ENCODE measurements around the gene TBX18. TPM values are rescaled to one million over a fixed set of nuclear protein-coding genes. Genes with fewer than 3 reads are reported as not detected.

TBX18 gene
- total and polyA plus RNA-seq, 10 of the 15 experiments (the other 5 are each of a cell fraction or from before 2014, with no cell fraction given): 0.03 to 6.1 (median 0.17) TPM; not detected in 6

DNA sequence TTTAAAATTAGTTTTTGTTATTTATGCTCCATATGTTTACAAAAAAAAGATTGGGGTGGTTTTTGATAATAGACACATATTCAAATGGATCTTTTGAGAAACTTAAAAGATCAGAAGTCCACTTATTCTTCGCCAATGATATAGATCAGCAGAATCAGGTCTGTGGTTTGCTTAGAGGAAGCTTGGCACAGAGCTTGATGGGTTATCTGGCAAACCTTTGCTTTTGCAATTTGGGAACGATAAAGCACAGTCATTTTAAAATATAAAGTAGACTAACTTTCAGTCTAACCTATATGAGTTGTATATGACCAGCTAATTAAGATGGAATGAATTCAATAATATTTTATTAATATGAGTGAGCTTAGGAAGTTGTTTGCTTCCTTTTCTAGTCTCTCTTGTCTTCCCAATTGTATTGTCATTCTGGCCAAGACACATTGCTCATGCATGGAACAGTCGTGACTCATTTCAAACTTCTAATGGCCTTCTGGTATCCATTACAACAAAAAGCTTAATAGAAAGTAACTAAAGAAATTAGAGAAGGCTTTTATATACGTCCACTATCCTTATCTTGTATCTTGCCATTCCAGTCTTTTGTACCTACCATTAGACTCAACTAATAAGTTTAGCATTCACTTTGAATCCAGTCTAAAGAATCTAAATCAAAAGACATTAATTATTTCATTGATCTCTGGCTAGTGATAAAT, 118.7 kb downstream of the TBX18 start:
- Histone ChIP-seq H2AFZ (ENCODE audit: control insufficient read depth, low read depth, low read length) (no peak overlapping the region), H3K27me3 (replicated peaks in 1 of 2; ENCODE audit: control insufficient read depth in 2 of 2, insufficient read depth in 2 of 2, low read length in 1 of 2) (no peaks in the 10 kb centered on the region), H3K27ac (ENCODE audit: control insufficient read depth, insufficient read depth) (no peak overlapping the region), H3K9ac (ENCODE audit: control insufficient read depth, insufficient read depth, low read length) (no peak overlapping the region), H3K4me3 (no peak overlapping the region), H3K36me3 (ENCODE audit: control insufficient read depth in 2 of 2, insufficient read depth in 2 of 2, low read length in 1 of 2) (no peaks in the 10 kb centered on the region), H3K4me2 (ENCODE audit: control insufficient read depth, insufficient read depth) (no peak overlapping the region), H3K4me1 (ENCODE audit: control insufficient read depth, insufficient read depth, low read length) (no peaks in the 10 kb centered on the region), H3K9me3 (replicated peaks; ENCODE audit: control insufficient read depth, insufficient read depth, low read length) (no peaks in the 10 kb centered on the region), H4K20me1 (ENCODE audit: control insufficient read depth, insufficient read depth) (no peaks in the 10 kb centered on the region), H3K79me2 (ENCODE audit: control insufficient read depth, insufficient read depth, low read length) (no peaks in the 10 kb centered on the region)
- ChIA-PET POLR2A (no interaction called here), CTCF (interaction anchor here (0.7 kb wide), 1 partner anchor 217 kb away, joined by 3 read pairs; no protein-coding TSS in a partner anchor), SMC1A (ENCODE audit: uncharacterized antibody, unreplicated experiment) (interaction anchor here (1.1 to 1.4 kb wide), 2 partner anchors 63 to 121 kb away, joined by 3 to 4 read pairs; no protein-coding TSS in a partner anchor), RAD21 (ENCODE audit: unreplicated experiment) (no interaction called here)
- WGBS (ENCODE audit: insufficient coverage, insufficient replicate concordance, low lambda C conversion rate, missing lambda C conversion rate): 0% methylated on average over 4 of the region's 4 CpGs
- intact Hi-C loops (cut with micrococcal nuclease; ENCODE audit: unreplicated experiment): no loop called here
- FAIRE-seq (no peak), DNase-seq (ENCODE audit: low read depth, low spot score) (no peak), ATAC-seq (no peak)
- TF ChIP-seq, protein P1, sequence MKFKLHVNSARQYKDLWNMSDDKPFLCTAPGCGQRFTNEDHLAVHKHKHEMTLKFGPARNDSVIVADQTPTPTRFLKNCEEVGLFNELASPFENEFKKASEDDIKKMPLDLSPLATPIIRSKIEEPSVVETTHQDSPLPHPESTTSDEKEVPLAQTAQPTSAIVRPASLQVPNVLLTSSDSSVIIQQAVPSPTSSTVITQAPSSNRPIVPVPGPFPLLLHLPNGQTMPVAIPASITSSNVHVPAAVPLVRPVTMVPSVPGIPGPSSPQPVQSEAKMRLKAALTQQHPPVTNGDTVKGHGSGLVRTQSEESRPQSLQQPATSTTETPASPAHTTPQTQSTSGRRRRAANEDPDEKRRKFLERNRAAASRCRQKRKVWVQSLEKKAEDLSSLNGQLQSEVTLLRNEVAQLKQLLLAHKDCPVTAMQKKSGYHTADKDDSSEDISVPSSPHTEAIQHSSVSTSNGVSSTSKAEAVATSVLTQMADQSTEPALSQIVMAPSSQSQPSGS (IDR thresholded peaks at IDR 0.05; ENCODE audit: low read length): no peak
- TF ChIP-seq STAT1 (conservative IDR thresholded peaks at IDR 0.05): no peak
- TF ChIP-seq, protein P2, sequence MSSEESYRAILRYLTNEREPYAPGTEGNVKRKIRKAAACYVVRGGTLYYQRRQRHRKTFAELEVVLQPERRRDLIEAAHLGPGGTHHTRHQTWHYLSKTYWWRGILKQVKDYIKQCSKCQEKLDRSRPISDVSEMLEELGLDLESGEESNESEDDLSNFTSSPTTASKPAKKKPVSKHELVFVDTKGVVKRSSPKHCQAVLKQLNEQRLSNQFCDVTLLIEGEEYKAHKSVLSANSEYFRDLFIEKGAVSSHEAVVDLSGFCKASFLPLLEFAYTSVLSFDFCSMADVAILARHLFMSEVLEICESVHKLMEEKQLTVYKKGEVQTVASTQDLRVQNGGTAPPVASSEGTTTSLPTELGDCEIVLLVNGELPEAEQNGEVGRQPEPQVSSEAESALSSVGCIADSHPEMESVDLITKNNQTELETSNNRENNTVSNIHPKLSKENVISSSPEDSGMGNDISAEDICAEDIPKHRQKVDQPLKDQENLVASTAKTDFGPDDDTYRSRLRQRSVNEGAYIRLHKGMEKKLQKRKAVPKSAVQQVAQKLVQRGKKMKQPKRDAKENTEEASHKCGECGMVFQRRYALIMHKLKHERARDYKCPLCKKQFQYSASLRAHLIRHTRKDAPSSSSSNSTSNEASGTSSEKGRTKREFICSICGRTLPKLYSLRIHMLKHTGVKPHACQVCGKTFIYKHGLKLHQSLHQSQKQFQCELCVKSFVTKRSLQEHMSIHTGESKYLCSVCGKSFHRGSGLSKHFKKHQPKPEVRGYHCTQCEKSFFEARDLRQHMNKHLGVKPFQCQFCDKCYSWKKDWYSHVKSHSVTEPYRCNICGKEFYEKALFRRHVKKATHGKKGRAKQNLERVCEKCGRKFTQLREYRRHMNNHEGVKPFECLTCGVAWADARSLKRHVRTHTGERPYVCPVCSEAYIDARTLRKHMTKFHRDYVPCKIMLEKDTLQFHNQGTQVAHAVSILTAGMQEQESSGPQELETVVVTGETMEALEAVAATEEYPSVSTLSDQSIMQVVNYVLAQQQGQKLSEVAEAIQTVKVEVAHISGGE (CRISPR knock-in tag; IDR thresholded peaks at IDR 0.05): no peak
- TF ChIP-seq DPF2 (IDR thresholded peaks at IDR 0.05): no peak
- TF ChIP-seq, protein P3, sequence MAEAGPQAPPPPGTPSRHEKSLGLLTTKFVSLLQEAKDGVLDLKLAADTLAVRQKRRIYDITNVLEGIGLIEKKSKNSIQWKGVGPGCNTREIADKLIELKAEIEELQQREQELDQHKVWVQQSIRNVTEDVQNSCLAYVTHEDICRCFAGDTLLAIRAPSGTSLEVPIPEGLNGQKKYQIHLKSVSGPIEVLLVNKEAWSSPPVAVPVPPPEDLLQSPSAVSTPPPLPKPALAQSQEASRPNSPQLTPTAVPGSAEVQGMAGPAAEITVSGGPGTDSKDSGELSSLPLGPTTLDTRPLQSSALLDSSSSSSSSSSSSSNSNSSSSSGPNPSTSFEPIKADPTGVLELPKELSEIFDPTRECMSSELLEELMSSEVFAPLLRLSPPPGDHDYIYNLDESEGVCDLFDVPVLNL (IDR thresholded peaks at IDR 0.05; ENCODE audit: low read depth, low read length): no peak
- TF ChIP-seq, protein P4, sequence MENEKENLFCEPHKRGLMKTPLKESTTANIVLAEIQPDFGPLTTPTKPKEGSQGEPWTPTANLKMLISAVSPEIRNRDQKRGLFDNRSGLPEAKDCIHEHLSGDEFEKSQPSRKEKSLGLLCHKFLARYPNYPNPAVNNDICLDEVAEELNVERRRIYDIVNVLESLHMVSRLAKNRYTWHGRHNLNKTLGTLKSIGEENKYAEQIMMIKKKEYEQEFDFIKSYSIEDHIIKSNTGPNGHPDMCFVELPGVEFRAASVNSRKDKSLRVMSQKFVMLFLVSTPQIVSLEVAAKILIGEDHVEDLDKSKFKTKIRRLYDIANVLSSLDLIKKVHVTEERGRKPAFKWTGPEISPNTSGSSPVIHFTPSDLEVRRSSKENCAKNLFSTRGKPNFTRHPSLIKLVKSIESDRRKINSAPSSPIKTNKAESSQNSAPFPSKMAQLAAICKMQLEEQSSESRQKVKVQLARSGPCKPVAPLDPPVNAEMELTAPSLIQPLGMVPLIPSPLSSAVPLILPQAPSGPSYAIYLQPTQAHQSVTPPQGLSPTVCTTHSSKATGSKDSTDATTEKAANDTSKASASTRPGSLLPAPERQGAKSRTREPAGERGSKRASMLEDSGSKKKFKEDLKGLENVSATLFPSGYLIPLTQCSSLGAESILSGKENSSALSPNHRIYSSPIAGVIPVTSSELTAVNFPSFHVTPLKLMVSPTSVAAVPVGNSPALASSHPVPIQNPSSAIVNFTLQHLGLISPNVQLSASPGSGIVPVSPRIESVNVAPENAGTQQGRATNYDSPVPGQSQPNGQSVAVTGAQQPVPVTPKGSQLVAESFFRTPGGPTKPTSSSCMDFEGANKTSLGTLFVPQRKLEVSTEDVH (IDR thresholded peaks at IDR 0.05; ENCODE audit: low read depth, partially characterized antibody): no peak
- TF ChIP-seq MTA3 (IDR thresholded peaks at IDR 0.05; ENCODE audit: borderline replicate concordance, low read length): no peak
- TF ChIP-seq, protein P5, sequence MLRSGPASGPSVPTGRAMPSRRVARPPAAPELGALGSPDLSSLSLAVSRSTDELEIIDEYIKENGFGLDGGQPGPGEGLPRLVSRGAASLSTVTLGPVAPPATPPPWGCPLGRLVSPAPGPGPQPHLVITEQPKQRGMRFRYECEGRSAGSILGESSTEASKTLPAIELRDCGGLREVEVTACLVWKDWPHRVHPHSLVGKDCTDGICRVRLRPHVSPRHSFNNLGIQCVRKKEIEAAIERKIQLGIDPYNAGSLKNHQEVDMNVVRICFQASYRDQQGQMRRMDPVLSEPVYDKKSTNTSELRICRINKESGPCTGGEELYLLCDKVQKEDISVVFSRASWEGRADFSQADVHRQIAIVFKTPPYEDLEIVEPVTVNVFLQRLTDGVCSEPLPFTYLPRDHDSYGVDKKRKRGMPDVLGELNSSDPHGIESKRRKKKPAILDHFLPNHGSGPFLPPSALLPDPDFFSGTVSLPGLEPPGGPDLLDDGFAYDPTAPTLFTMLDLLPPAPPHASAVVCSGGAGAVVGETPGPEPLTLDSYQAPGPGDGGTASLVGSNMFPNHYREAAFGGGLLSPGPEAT (IDR thresholded peaks at IDR 0.05; ENCODE audit: low read depth): no peak
- TF ChIP-seq SIN3A (IDR thresholded peaks at IDR 0.05; ENCODE audit: low read depth, low read length): no peak
- TF ChIP-seq KDM1A (IDR thresholded peaks at IDR 0.05; ENCODE audit: borderline replicate concordance): no peak
- BruUV-seq (replicated peaks): no TSS peak
- in situ Hi-C loops (cut with MboI): no loop called here

All from GM12878 (cell line).